ENCODE measurements around the gene ADAMTS2. TPM values are rescaled to one million over a fixed set of nuclear protein-coding genes. Genes with fewer than 3 reads are reported as not detected.
A peak's percentile ranks its signal among the peaks of the same experiment; 100 is the strongest.

The ADAMTS2 gene
- total and polyA plus RNA-seq, 12 donors = 4.3 to 70.3 (median 22.4) TPM

DNA sequence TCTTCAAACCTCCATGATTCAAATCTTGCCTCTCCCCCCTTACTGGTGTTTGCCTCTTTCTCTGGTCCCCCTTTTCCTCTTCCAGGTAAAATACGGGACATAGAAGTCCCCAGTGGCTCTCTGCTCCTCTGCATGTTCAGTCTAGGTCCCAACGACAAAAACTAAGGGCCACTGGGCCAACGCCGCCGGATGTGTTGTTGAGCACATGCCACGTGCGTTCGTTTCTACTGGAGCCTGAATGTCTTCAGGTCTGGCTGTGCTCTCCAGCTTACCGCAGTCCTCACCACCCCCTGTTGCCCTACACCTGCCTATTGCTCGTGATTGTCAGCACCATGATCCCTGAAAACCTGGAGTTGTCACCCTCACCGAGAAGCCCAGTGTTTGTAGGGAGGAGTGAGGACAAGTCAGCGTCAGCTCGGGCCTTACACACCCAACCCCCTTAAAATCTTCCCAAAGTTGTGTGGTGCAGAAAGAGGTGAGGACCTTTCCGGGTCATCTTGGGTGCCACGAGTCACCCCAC is 2.8 kb upstream of the ADAMTS2 start:
- intact Hi-C loops (cut with DNase I) = loop anchor here in 1 of 2 donors (10.0 kb wide), 1 partner anchor 147 kb away; no protein-coding TSS in a partner anchor
- H3K36me3 ChIP-seq (replicated peaks in 1 of 2) = no peaks in the 10 kb centered on the region
- 82 to 87% (median 85%) methylated on average over 15 of the region's 15 CpGs for WGBS, 4 donors
- no peak overlapping the region for H3K4me3 ChIP-seq
- peaks cover 10% of the 10 kb centered on the region for H3K27me3 ChIP-seq
- H3K9me3 ChIP-seq (replicated peaks in 1 of 3) = no peaks in the 10 kb centered on the region
- no peak for TF ChIP-seq POLR2A (IDR thresholded peaks at IDR 0.05)
- H3K4me1 ChIP-seq (replicated peaks in 1 of 2) = peaks cover 0 to 6% of the 10 kb centered on the region in 2 donors
- DNase-seq = no peak
- H3K27ac ChIP-seq = no peak overlapping the region

DNA sequence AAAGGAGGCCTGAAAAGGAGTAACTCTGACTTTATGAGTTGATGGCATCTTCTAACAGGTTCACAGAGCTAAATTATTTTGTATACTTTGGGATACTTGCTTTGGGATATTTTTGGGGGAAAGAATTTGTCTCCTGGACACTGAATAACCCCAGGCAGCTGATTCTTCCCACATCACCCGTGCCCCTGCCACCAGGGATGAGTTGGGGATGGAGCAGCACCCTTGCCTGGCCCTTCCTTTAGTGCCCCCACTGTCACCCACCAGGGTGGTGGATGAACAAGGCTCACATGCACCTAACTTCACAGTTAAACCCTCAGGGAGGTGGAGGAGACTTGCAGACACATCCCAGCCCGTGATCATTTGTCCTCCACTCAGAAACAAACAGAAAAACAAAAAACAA is 2.3 kb upstream of the ADAMTS2 start:
- Histone ChIP-seq H3K27me3 (peaks cover 10% of the 10 kb centered on the region), H3K9me3 (replicated peaks in 1 of 3) (no peaks in the 10 kb centered on the region), H3K36me3 (replicated peaks in 1 of 2) (no peaks in the 10 kb centered on the region), H3K27ac (no peak overlapping the region), H3K4me1 (replicated peaks in 1 of 2) (peaks cover 0 to 6% of the 10 kb centered on the region in 2 donors), H3K4me3 (no peak overlapping the region)
- DNase-seq = no peak
- 63 to 90% (median 74%) methylated on average over 1 to 2 of the region's 2 CpGs for WGBS, 4 donors
- TF ChIP-seq, protein P1, sequence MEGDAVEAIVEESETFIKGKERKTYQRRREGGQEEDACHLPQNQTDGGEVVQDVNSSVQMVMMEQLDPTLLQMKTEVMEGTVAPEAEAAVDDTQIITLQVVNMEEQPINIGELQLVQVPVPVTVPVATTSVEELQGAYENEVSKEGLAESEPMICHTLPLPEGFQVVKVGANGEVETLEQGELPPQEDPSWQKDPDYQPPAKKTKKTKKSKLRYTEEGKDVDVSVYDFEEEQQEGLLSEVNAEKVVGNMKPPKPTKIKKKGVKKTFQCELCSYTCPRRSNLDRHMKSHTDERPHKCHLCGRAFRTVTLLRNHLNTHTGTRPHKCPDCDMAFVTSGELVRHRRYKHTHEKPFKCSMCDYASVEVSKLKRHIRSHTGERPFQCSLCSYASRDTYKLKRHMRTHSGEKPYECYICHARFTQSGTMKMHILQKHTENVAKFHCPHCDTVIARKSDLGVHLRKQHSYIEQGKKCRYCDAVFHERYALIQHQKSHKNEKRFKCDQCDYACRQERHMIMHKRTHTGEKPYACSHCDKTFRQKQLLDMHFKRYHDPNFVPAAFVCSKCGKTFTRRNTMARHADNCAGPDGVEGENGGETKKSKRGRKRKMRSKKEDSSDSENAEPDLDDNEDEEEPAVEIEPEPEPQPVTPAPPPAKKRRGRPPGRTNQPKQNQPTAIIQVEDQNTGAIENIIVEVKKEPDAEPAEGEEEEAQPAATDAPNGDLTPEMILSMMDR (IDR thresholded peaks at IDR 0.05) = no peak
- TF ChIP-seq POLR2A (IDR thresholded peaks at IDR 0.05) = no peak
- intact Hi-C loops (cut with DNase I) = loop anchor here in 1 of 2 donors (10.0 kb wide), 1 partner anchor 147 kb away; no protein-coding TSS in a partner anchor

DNA sequence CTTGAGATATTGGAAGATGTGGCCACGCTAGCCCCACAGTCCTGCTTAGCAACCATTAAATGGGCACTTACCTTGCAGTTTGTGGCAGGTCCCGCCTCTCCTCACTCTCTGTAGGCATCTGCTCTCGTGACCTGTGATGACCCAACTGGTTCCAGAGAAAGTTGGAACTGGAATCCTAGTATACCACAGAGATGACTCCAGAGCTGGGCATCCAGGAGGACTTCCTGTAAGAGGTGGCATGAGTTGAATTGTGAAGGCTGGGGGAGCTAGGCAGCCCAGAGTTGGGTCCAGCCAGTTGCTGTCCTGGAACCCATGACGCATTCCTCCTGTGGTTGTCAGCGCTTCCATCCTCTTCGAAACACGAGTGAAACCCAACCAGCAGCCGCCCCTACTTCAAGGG is 1.6 kb upstream of the ADAMTS2 start:
- peaks cover 0 to 6% of the 10 kb centered on the region in 2 donors for H3K4me1 ChIP-seq (replicated peaks in 1 of 2)
- TF ChIP-seq POLR2A (IDR thresholded peaks at IDR 0.05) = no peak
- TF ChIP-seq, protein P1 (IDR thresholded peaks at IDR 0.05) = no peak
- DNase-seq = no peak
- intact Hi-C loops (cut with DNase I) = loop anchor here in 1 of 2 donors (10.0 kb wide), 1 partner anchor 148 kb away; no protein-coding TSS in a partner anchor
- H3K27ac ChIP-seq = no peak overlapping the region
- no peak overlapping the region for H3K4me3 ChIP-seq
- H3K36me3 ChIP-seq (replicated peaks in 1 of 2) = no peaks in the 10 kb centered on the region
- H3K27me3 ChIP-seq = peaks cover 10% of the 10 kb centered on the region
- 84 to 97% (median 91%) methylated on average over 7 to 8 of the region's 8 CpGs for WGBS, 4 donors
- H3K9me3 ChIP-seq (replicated peaks in 1 of 3) = no peaks in the 10 kb centered on the region

DNA sequence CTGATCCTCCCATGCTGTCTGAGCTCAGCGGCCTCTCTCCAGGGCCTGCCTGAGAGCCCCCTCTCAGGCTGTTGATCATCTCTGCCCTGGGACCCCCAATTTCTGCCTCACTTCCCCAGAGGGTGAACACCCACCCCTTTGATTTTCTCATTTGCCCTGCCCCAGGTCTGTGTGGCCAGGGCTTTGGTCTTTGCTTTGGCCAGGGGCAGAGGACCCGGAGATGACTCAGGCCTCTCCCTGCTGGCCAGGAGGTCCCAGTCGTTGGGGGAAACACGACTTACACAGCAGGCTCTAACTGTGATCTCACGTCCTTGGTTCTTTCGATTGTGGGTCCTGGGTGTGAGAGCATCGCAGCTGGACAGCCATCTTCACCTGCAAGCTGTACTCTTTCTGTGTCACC is 1.1 kb upstream of the ADAMTS2 start:
- peak overlapping the region in 2 of 5 donors; percentile 57 to 86 for H3K27ac ChIP-seq
- no peaks in the 10 kb centered on the region for H3K36me3 ChIP-seq (replicated peaks in 1 of 2)
- intact Hi-C loops (cut with DNase I) = loop anchor here in 1 of 2 donors (10.0 kb wide), 1 partner anchor 148 kb away; no protein-coding TSS in a partner anchor
- H3K4me3 ChIP-seq = no peak overlapping the region
- TF ChIP-seq POLR2A (IDR thresholded peaks at IDR 0.05) = no peak
- TF ChIP-seq, protein P1 (IDR thresholded peaks at IDR 0.05) = no peak
- H3K9me3 ChIP-seq (replicated peaks in 1 of 3) = no peaks in the 10 kb centered on the region
- peaks cover 0 to 6% of the 10 kb centered on the region in 2 donors for H3K4me1 ChIP-seq (replicated peaks in 1 of 2)
- WGBS, 4 donors = 66 to 87% (median 78%) methylated on average over 4 to 7 of the region's 7 CpGs
- no peak for DNase-seq
- H3K27me3 ChIP-seq = peaks cover 10% of the 10 kb centered on the region

DNA sequence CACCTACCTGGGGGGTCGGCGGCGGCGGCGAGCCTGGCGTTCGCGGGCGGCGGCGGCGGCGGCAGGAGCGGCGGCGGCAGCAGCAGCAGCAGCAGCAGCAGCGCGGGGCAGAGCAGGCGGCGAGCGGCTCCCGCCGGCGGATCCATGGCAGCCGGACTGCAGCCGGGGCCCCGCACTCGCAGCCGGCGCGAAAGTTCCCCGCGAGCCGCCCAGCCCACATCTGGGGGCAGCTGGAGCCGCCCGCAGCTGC is 153 bp downstream of the ADAMTS2 start:
- intact Hi-C loops (cut with DNase I) = loop anchor here in 1 of 2 donors (10.0 kb wide), 1 partner anchor 150 kb away; no protein-coding TSS in a partner anchor
- peaks cover 0 to 6% of the 10 kb centered on the region in 2 donors for H3K4me1 ChIP-seq (replicated peaks in 1 of 2)
- peak overlapping the region in 1 of 4 donors; percentile 64 for H3K4me3 ChIP-seq
- no peaks in the 10 kb centered on the region for H3K36me3 ChIP-seq (replicated peaks in 1 of 2)
- no peak for TF ChIP-seq POLR2A (IDR thresholded peaks at IDR 0.05)
- TF ChIP-seq, protein P1 (IDR thresholded peaks at IDR 0.05) = no peak
- WGBS, 4 donors = 1% methylated on average over 21 to 34 of the region's 36 CpGs; no CpG with 5 or more reads in 2 of the 4 donors
- H3K27me3 ChIP-seq = peaks cover 10% of the 10 kb centered on the region
- no peaks in the 10 kb centered on the region for H3K9me3 ChIP-seq (replicated peaks in 1 of 3)
- DNase-seq = no peak
- H3K27ac ChIP-seq = peak overlapping the region in 2 of 5 donors; percentile 71 to 86
